Gastrocnemius medialis (tissue), 4 donors: ENCODE results near the gene RNF123.

Experiments used
- POLR2A ChIP-seq, 2 donors: fragments of 450-650 bp; IDR thresholded peaks; one replicate each; pipeline ENCODE4 v1.6.1; 2017; ENCODE audit warnings: antibody characterized with exemption in 2 of 2, mild to moderate bottlenecking in 2 of 2, moderate library complexity in 2 of 2
- TF ChIP-seq, protein P1 (sequence below), 5 experiments: fragments of 450-650 bp in 3 of 5; fragments of 200-600 bp in 2 of 5; sonication (generic) in 2 of 5; IDR thresholded peaks in 4 of 5; conservative IDR thresholded peaks in 1 of 5; 1 replicate in 4 of 5; 2 replicates in 1 of 5; pipeline ENCODE4 v1.5.1; 2016 to 2019; ENCODE audit warnings: antibody characterized with exemption in 5 of 5, mild to moderate bottlenecking in 3 of 5, moderate library complexity in 3 of 5

DNA sequence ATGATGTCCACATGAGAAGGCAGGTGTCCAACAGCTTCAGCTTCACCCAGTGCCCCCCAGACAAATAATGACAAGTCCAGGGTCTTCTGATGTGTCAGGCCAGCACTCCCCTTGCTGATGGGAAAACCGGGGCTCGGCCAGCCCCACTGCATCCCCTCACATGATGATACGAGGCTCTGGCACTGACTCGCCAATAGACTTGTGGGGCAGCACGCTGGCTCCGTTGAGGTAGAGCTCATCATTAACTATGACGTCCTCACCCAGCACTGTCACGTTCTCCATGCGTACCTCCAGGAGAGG, 32.2 kb downstream of the RNF123 start:
- TF ChIP-seq, protein P1, sequence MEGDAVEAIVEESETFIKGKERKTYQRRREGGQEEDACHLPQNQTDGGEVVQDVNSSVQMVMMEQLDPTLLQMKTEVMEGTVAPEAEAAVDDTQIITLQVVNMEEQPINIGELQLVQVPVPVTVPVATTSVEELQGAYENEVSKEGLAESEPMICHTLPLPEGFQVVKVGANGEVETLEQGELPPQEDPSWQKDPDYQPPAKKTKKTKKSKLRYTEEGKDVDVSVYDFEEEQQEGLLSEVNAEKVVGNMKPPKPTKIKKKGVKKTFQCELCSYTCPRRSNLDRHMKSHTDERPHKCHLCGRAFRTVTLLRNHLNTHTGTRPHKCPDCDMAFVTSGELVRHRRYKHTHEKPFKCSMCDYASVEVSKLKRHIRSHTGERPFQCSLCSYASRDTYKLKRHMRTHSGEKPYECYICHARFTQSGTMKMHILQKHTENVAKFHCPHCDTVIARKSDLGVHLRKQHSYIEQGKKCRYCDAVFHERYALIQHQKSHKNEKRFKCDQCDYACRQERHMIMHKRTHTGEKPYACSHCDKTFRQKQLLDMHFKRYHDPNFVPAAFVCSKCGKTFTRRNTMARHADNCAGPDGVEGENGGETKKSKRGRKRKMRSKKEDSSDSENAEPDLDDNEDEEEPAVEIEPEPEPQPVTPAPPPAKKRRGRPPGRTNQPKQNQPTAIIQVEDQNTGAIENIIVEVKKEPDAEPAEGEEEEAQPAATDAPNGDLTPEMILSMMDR (IDR thresholded peaks at IDR 0.05 in 4 of 5, conservative IDR thresholded peaks at IDR 0.05 in 1 of 5), result no peak
- TF ChIP-seq POLR2A (IDR thresholded peaks at IDR 0.05), result no peak
